Keratinocyte (primary cell): ENCODE measurements around the gene WDR1. TPM values are rescaled to one million over a fixed set of nuclear protein-coding genes. Genes with fewer than 3 reads are reported as not detected.

Experiments used
- DNase-seq: peaks from one replicate; pipeline ENCODE4 v3.0.0-alpha.2; 2011; ENCODE audit warnings: low read depth, missing footprints, low spot score
- FAIRE-seq: peaks from 2 replicates; lab custom pipeline; 2011; peaks lifted over from hg19 to GRCh38; lab: Jason Lieb, UNC
- H2AFZ ChIP-seq: 2 replicates; pipeline ENCODE4 v1.6.0; 2012; ENCODE audit warnings: low read length, control low read depth, inconsistent platforms; ENCODE audit not compliant: control insufficient read depth
- H3K27ac ChIP-seq: 2 replicates; pipeline ENCODE4 v1.5.1; 2011; ENCODE audit warnings: low read length; ENCODE audit not compliant: control insufficient read depth, insufficient read depth
- H3K27me3 ChIP-seq: 3 replicates; pipeline ENCODE4 v1.6.0; 2011; ENCODE audit warnings: low read length; ENCODE audit not compliant: control insufficient read depth, insufficient read depth; ENCODE audit errors: extremely low read depth
- H3K36me3 ChIP-seq, 2 experiments: 2 replicates in 1 of 2; 3 replicates in 1 of 2; pipeline ENCODE4 v1.5.1; 2011; ENCODE audit warnings: low read length in 2 of 2, mild to moderate bottlenecking in 1 of 2; ENCODE audit not compliant: control insufficient read depth in 2 of 2, insufficient read depth in 2 of 2; ENCODE audit errors: extremely low read depth in 1 of 2
- H3K4me1 ChIP-seq: 3 replicates; pipeline ENCODE4 v1.5.1; 2011; ENCODE audit warnings: low read length; ENCODE audit not compliant: control insufficient read depth, insufficient read depth; ENCODE audit errors: extremely low read depth
- H3K4me2 ChIP-seq: 3 replicates; pipeline ENCODE4 v1.6.0; 2011; ENCODE audit warnings: low read depth, low read length; ENCODE audit not compliant: control insufficient read depth, insufficient read depth; ENCODE audit errors: extremely low read depth
- H3K4me3 ChIP-seq, 3 experiments: fragments of 200-600 bp in 1 of 3; sonication (generic) in 1 of 3; 2 replicates in 2 of 3; 3 replicates in 1 of 3; pipeline ENCODE4 v1.5.1; 2011 to 2016; ENCODE audit warnings: low read length in 3 of 3, mild to moderate bottlenecking in 3 of 3, control low read depth in 2 of 3, inconsistent platforms in 1 of 3, low read depth in 1 of 3, mixed read lengths in 1 of 3, mixed run types in 1 of 3, moderate library complexity in 1 of 3; ENCODE audit not compliant: control insufficient read depth in 2 of 3, insufficient read depth in 2 of 3; ENCODE audit errors: extremely low read depth in 1 of 3
- H3K79me2 ChIP-seq: 2 replicates; pipeline ENCODE4 v1.6.0; 2012; ENCODE audit warnings: low read length; ENCODE audit not compliant: control insufficient read depth, insufficient read depth
- H3K9ac ChIP-seq: 3 replicates; pipeline ENCODE4 v1.6.0; 2011; ENCODE audit warnings: low read length; ENCODE audit not compliant: control insufficient read depth, insufficient read depth; ENCODE audit errors: extremely low read depth
- H3K9me1 ChIP-seq: 3 replicates; pipeline ENCODE4 v1.6.0; 2011; ENCODE audit warnings: low read length; ENCODE audit not compliant: control insufficient read depth, insufficient read depth; ENCODE audit errors: extremely low read depth
- H3K9me3 ChIP-seq: 2 replicates; pipeline ENCODE4 v1.5.1; 2012; ENCODE audit warnings: low read depth, low read length; ENCODE audit not compliant: control insufficient read depth
- H4K20me1 ChIP-seq: 3 replicates; pipeline ENCODE4 v1.6.0; 2011; ENCODE audit warnings: low read length; ENCODE audit not compliant: control insufficient read depth, insufficient read depth; ENCODE audit errors: extremely low read depth
- EZH2 ChIP-seq: IDR thresholded peaks from one replicate; pipeline ENCODE4 v1.6.1; 2012; ENCODE audit warnings: inconsistent platforms, mild to moderate bottlenecking, low read length, moderate library complexity
- dilution Hi-C: fragments of 300-500 bp; cut with MboI; formaldehyde crosslinking; loops from one replicate; pipeline ENCODE4 v1.7.0; 2020; ENCODE audit warnings: low sequenced_read_pairs; ENCODE audit not compliant: extremely low pct_ligation_motif_present
- polyA plus RNA-seq, 5 experiments: library from polyadenylated mRNA; depleted of rRNA in 3 of 5; stranded (reverse) in 3 of 5; stranded (forward) in 1 of 5; unstranded in 1 of 5; fragments of >200 nt; gene quantifications; 1 replicate in 1 of 5; 2 replicates in 3 of 5; 3 replicates in 1 of 5; pipeline versions ENCODE4 v1.2.1 to v1.2.3, GENCODE V29; 2011 to 2012; ENCODE audit warnings: missing spikeins in 2 of 5, low read depth in 1 of 5, low replicate concordance in 1 of 5
- TF ChIP-seq, protein P1 (sequence below), 3 experiments: IDR thresholded peaks in 1 of 3; conservative IDR thresholded peaks in 1 of 3; optimal IDR thresholded peaks in 1 of 3; 2 replicates in 2 of 3; 3 replicates in 1 of 3; pipeline versions ENCODE3 to v1.5.1; 2011; ENCODE audit warnings: low read length in 3 of 3, mild to moderate bottlenecking in 3 of 3, moderate library complexity in 2 of 3, control low read depth in 1 of 3, inconsistent platforms in 1 of 3; ENCODE audit not compliant: insufficient read depth in 2 of 3; ENCODE audit errors: extremely low read depth in 1 of 3

Gene WDR1
- polyA plus RNA-seq, 1 donor (not counting 4 experiments of a cell fraction or from before 2014, with no cell fraction given), result 423 TPM

DNA sequence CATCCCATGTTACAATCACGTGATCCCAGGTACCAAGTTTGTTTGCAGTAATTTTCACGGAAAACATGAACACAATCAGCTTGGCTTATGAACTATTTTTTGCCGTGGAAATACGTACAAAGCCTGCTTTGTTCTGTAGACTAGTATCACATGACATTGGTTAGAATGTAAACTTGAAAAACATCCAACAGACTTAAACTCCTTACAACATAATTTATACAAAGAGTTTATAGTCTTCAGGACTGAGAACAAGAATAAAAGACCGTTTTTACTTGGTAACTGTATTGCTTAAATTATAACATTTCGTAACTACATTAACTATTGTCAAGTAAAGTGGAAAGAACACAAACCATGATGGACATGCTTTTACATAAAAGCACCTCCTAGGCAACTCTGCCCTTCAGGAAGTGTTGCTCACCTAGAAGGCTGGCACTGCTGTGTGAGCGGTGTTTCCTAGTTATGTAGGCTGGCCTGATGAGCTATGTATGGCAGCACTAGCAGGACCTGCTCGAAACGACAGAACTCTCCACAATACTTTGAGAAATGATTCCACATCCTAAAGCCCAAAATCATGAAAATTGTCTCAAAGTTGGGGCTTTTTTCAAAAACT lies 41.8 kb upstream of the WDR1 start:
- Histone ChIP-seq H3K9ac (no peak overlapping the region), H3K27me3 (no peaks in the 10 kb centered on the region), H3K9me1 (no peaks in the 10 kb centered on the region), H3K4me3 (no peak overlapping the region), H3K4me2 (no peak overlapping the region), H3K27ac (no peak overlapping the region), H3K4me1 (no peaks in the 10 kb centered on the region), H3K36me3 (no peaks in the 10 kb centered on the region), H3K9me3 (no peaks in the 10 kb centered on the region), H2AFZ (no peak overlapping the region), H3K79me2 (no peaks in the 10 kb centered on the region), H4K20me1 (no peaks in the 10 kb centered on the region)
- no peak for TF ChIP-seq EZH2
- TF ChIP-seq, protein P1, sequence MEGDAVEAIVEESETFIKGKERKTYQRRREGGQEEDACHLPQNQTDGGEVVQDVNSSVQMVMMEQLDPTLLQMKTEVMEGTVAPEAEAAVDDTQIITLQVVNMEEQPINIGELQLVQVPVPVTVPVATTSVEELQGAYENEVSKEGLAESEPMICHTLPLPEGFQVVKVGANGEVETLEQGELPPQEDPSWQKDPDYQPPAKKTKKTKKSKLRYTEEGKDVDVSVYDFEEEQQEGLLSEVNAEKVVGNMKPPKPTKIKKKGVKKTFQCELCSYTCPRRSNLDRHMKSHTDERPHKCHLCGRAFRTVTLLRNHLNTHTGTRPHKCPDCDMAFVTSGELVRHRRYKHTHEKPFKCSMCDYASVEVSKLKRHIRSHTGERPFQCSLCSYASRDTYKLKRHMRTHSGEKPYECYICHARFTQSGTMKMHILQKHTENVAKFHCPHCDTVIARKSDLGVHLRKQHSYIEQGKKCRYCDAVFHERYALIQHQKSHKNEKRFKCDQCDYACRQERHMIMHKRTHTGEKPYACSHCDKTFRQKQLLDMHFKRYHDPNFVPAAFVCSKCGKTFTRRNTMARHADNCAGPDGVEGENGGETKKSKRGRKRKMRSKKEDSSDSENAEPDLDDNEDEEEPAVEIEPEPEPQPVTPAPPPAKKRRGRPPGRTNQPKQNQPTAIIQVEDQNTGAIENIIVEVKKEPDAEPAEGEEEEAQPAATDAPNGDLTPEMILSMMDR (optimal IDR thresholded peaks at IDR 0.05 in 1 of 3, IDR thresholded peaks at IDR 0.05 in 1 of 3, conservative IDR thresholded peaks at IDR 0.05 in 1 of 3; ENCODE audit: extremely low read depth in 1 of 3, insufficient read depth in 2 of 3, low read length in 3 of 3), result no peak
- FAIRE-seq (peak; percentile 5), DNase-seq (no peak)
- dilution Hi-C loops, result no loop called here

DNA sequence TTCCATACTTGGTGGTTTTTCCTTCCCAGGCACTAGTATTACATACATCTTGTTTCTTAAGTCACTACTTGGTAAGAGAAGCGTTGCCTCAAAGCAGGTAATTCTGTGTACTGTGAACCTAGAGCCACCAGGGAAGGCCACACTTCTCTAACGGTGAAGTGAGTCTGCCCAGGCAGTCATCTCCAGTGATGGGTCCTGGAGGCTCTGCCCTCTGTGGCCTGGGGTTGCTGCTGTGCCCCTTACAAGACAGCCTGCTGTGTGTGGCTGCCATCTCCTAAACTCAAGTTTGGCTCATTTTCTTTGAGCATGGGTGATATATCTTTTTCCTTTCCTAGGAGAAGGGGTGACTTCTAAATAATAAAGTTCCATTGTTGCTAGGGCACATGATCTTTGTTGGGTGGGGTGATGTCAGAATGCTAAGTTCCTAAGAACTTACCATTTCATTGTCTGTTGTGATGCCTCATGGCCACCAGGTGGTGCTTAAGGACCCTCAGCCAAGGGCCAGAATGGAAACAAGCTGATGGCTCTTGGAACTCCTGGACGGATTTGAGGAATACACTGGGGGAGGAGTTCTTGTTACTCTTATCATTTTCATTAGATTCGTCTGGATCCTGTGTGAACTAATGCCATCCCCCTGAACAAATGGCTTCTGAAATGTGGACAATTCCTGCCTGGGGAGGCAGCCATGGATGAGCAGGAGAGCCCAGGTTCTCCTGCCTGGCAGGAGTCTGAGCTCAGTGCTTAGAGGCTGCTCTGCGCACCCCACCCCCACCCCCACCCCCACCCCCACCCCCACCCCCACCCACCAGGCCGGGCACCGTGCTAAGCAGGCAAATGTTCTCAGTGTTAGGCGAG lies 41.1 kb upstream of the WDR1 start:
- Histone ChIP-seq H3K4me2 (no peak overlapping the region), H3K4me1 (no peaks in the 10 kb centered on the region), H3K9me3 (no peaks in the 10 kb centered on the region), H2AFZ (no peak overlapping the region), H3K36me3 (no peaks in the 10 kb centered on the region), H3K27me3 (no peaks in the 10 kb centered on the region), H3K9me1 (no peaks in the 10 kb centered on the region), H3K79me2 (no peaks in the 10 kb centered on the region), H3K27ac (no peak overlapping the region), H4K20me1 (no peaks in the 10 kb centered on the region), H3K9ac (no peak overlapping the region), H3K4me3 (no peak overlapping the region)
- DNase-seq (peak; percentile 41), FAIRE-seq (peak; percentile 71)
- TF ChIP-seq, protein P1 (optimal IDR thresholded peaks at IDR 0.05 in 1 of 3, IDR thresholded peaks at IDR 0.05 in 1 of 3, conservative IDR thresholded peaks at IDR 0.05 in 1 of 3; ENCODE audit: extremely low read depth in 1 of 3, insufficient read depth in 2 of 3, low read length in 3 of 3), result peak; percentile 72 to 91 (median 83)
- no peak for TF ChIP-seq EZH2
- dilution Hi-C loops, result no loop called here
